HepG2 (cell line): ENCODE measurements around the gene CDC42EP5. TPM values are rescaled to one million over a fixed set of nuclear protein-coding genes. Genes with fewer than 3 reads are reported as not detected.
A peak's percentile ranks its signal among the peaks of the same experiment; 100 is the strongest.

Experiments
- CREBL2 ChIP-seq: sonication (generic); formaldehyde crosslinking; IDR thresholded peaks from 2 replicates; pipeline ENCODE4 v1.8.1; 2023; ENCODE audit warnings: missing genetic modification reagents, mild to moderate bottlenecking, borderline replicate concordance
- GFI1 ChIP-seq: sonication (generic); formaldehyde crosslinking; IDR thresholded peaks from 2 replicates; pipeline ENCODE4 v1.5.0; 2020; ENCODE audit warnings: missing genetic modification reagents, mild to moderate bottlenecking, borderline replicate concordance
- HMGXB4 ChIP-seq, 2 experiments: sonication (generic) in 1 of 2; formaldehyde crosslinking in 1 of 2; IDR thresholded peaks; 2 replicates each; pipeline versions ENCODE4 v1.4.0 to v1.6.1; 2018 to 2020; ENCODE audit warnings: missing genetic modification reagents in 2 of 2, borderline replicate concordance in 1 of 2, low read depth in 1 of 2, mild to moderate bottlenecking in 1 of 2, missing biosample characterization in 1 of 2
- KAT7 ChIP-seq: IDR thresholded peaks from 2 replicates; pipeline ENCODE4 v1.6.1; 2018; ENCODE audit warnings: borderline replicate concordance, missing compliant biosample characterization
- MAF1 ChIP-seq: sonication (generic); formaldehyde crosslinking; IDR thresholded peaks from 2 replicates; pipeline ENCODE4 v1.5.0; 2020; ENCODE audit warnings: missing genetic modification reagents, borderline replicate concordance
- MBD4 ChIP-seq: IDR thresholded peaks from 2 replicates; pipeline ENCODE4 v1.6.1; 2012; ENCODE audit warnings: low read length, inconsistent platforms, borderline replicate concordance
- MYPOP ChIP-seq: sonication (generic); formaldehyde crosslinking; IDR thresholded peaks from 2 replicates; pipeline ENCODE4 v1.8.1; 2023; ENCODE audit warnings: mild to moderate bottlenecking, moderate library complexity, missing genetic modification reagents
- POLR2A ChIP-seq, 2 experiments: IDR thresholded peaks; 2 replicates each; pipeline ENCODE4 v1.6.1; 2011; ENCODE audit warnings: low read depth in 2 of 2, low read length in 2 of 2, mild to moderate bottlenecking in 1 of 2, moderate library complexity in 1 of 2; ENCODE audit not compliant: insufficient read depth in 1 of 2
- REXO4 ChIP-seq: sonication (generic); formaldehyde crosslinking; IDR thresholded peaks from 2 replicates; pipeline ENCODE4 v1.8.0; 2022; ENCODE audit warnings: missing genetic modification reagents, mild to moderate bottlenecking, borderline replicate concordance
- SOX13 ChIP-seq, 3 experiments: fragments of 450-650 bp in 1 of 3; sonication (generic) in 1 of 3; formaldehyde crosslinking in 1 of 3; IDR thresholded peaks in 2 of 3; conservative IDR thresholded peaks in 1 of 3; 2 replicates each; pipeline versions ENCODE4 v1.5.0 to v1.6.1; 2016 to 2020; ENCODE audit warnings: antibody characterized with exemption in 1 of 3, mild to moderate bottlenecking in 1 of 3, missing compliant biosample characterization in 1 of 3, missing genetic modification reagents in 1 of 3, moderate library complexity in 1 of 3
- SRSF1 ChIP-seq: fragments of 200-400 bp; formaldehyde crosslinking; optimal IDR thresholded peaks from 2 replicates; pipeline ENCODE3; 2017; ENCODE audit warnings: mild to moderate bottlenecking, low read depth, low read length, moderate library complexity
- STAT5B ChIP-seq: sonication (generic); formaldehyde crosslinking; IDR thresholded peaks from 2 replicates; pipeline ENCODE4 v1.4.0; 2020; ENCODE audit warnings: missing genetic modification reagents
- TCF7 ChIP-seq: sonication (generic); IDR thresholded peaks from 2 replicates; pipeline ENCODE4 v1.6.1; 2016; ENCODE audit warnings: antibody characterized with exemption, low read depth
- THRA ChIP-seq: sonication (generic); formaldehyde crosslinking; IDR thresholded peaks from 2 replicates; pipeline ENCODE4 v1.4.0; 2020; ENCODE audit warnings: missing genetic modification reagents, borderline replicate concordance
- TRIM22 ChIP-seq: fragments of 450-650 bp; IDR thresholded peaks from 2 replicates; pipeline ENCODE4 v1.6.1; 2017
- WIZ ChIP-seq: sonication (generic); formaldehyde crosslinking; IDR thresholded peaks from 2 replicates; pipeline ENCODE4 v1.5.1; 2020; ENCODE audit warnings: mild to moderate bottlenecking, missing genetic modification reagents
- XBP1 ChIP-seq: sonication (generic); formaldehyde crosslinking; IDR thresholded peaks from 2 replicates; pipeline ENCODE4 v1.5.0; 2020; ENCODE audit warnings: missing genetic modification reagents
- ZNF574 ChIP-seq: sonication (generic); formaldehyde crosslinking; IDR thresholded peaks from 2 replicates; pipeline ENCODE4 v1.4.0; 2020; ENCODE audit warnings: missing genetic modification reagents
- ZNF850 ChIP-seq: sonication (generic); formaldehyde crosslinking; conservative IDR thresholded peaks from 2 replicates; pipeline ENCODE4 v1.9.0; 2021; ENCODE audit warnings: mild to moderate bottlenecking, missing genetic modification reagents
- ZNF883 ChIP-seq: sonication (generic); formaldehyde crosslinking; IDR thresholded peaks from 2 replicates; pipeline ENCODE4 v1.5.1; 2020; ENCODE audit warnings: mild to moderate bottlenecking, missing genetic modification reagents; ENCODE audit errors: not compliant biosample characterization
- polyA plus RNA-seq, 8 experiments: library from polyadenylated mRNA; depleted of rRNA in 3 of 8; stranded (reverse) in 7 of 8; unstranded in 1 of 8; fragments of >200 nt; fragmentation: Illumina TruSeq in 4 of 8; extraction: Trizol in 4 of 8; gene quantifications; 2 replicates each; pipeline versions ENCODE4 v1.2.1 to v1.2.3, GENCODE V29; 2011 to 2016; ENCODE audit warnings: low read depth in 4 of 8, missing spikeins in 1 of 8, mixed read lengths in 1 of 8; ENCODE audit not compliant: insufficient read depth in 1 of 8
- total RNA-seq, 5 experiments: library from RNA; depleted of rRNA; stranded (reverse); fragments of >200 nt; fragmentation: Illumina TruSeq; extraction: Trizol; gene quantifications; 2 replicates each; pipeline ENCODE4 v1.2.3, GENCODE V29; 2016; ENCODE audit warnings: low read depth in 1 of 5

CDC42EP5 gene
- total and polyA plus RNA-seq, 2 of the 13 experiments (the other 11 are each of a cell fraction or from before 2014, with no cell fraction given), result 0.41 to 1.6 TPM

- TF ChIP-seq SOX13 (IDR thresholded peaks at IDR 0.05) (no peak), SOX13 (CRISPR knock-in tag; conservative IDR thresholded peaks at IDR 0.05 in 1 of 2, IDR thresholded peaks at IDR 0.05 in 1 of 2) (no peak; a peak in 1 of 4 replicates), TCF7 (no peak), ZNF574 (CRISPR knock-in tag) (peak; percentile 60; the same call in 1 of the 2 replicates), MAF1 (CRISPR knock-in tag) (no peak), KAT7 (CRISPR knock-in tag) (no peak; the same call in 1 of the 2 replicates), XBP1 (CRISPR knock-in tag) (peak; percentile 60; the same call in 1 of the 2 replicates), STAT5B (CRISPR knock-in tag) (0 out of 2 replicates have a peak, but pooled peaks have one; percentile 29), ZNF850 (no peak), ZNF883 (no peak), GFI1 (CRISPR knock-in tag) (no peak), THRA (CRISPR knock-in tag) (peak; percentile 12; the same call in 1 of the 2 replicates), SRSF1 (no peak), HMGXB4 (CRISPR knock-in tag; IDR thresholded peaks at IDR 0.05; ENCODE audit: borderline replicate concordance in 1 of 2, low read depth in 1 of 2) (peak in 1 of 2 experiments; percentile 43; a peak in 1 of 4 replicates), CREBL2 (no peak; the same call in 1 of the 2 replicates), MYPOP (CRISPR knock-in tag) (0 out of 2 replicates have a peak, but pooled peaks have one; percentile 41), MBD4 (no peak), REXO4 (no peak), POLR2A (IDR thresholded peaks at IDR 0.05; ENCODE audit: insufficient read depth in 1 of 2, low read depth in 2 of 2, low read length in 2 of 2) (peak; percentile 85 to 95), WIZ (CRISPR knock-in tag) (0 out of 2 replicates have a peak, but pooled peaks have one; percentile 18), TRIM22 (no peak)
These were observed 9.5 kb downstream of the CDC42EP5 start, which contains the start of gene LENG9 (continued) for GRCh38 chr19:54463531-54464043.
